DMS 273 treated with DMSO at 0.1 percent for 48 hours (cell line): ENCODE measurements around the gene RPS27A.
"Not testable (repeated sequence)": the region's sequence is repeated elsewhere in the genome, so short reads cannot be mapped to it uniquely, and the experiment has no call there.

Source experiments
- DNase-seq: peaks from one replicate; lab custom pipeline; 2025; lab: John Stamatoyannopoulos, UW

The RPS27A gene

DNA sequence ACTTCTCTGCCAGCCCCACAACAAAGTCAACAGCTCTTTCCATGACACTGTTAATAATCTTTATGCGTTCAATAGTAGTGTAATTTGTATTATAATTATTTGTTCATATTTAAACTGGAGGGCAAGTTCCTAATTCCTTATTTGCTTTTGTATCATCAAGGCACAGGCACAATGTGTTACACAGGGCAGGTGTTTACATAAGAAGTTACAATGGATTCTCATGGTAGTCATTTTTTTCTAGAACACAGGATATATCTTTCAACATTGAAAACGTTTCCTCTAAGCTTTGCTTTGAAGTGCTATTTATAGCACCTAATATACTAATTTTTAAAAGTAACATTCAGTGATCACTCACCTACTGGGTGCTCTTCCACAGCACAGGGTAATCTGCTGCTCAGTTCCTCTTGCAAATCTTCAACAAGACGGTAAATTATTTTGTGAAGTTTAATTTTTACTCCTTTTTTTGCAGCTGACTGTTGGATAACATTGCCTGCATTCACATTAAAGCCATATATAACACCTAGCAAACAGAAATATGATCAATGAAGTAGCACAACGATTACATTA, 7.3 kb downstream of the RPS27A start:
- DNase-seq = no peak

GRCh38 chr2:55241582-55241981, 9.1 kb downstream of the RPS27A start:
- not testable (repeated sequence) for DNase-seq

DNA sequence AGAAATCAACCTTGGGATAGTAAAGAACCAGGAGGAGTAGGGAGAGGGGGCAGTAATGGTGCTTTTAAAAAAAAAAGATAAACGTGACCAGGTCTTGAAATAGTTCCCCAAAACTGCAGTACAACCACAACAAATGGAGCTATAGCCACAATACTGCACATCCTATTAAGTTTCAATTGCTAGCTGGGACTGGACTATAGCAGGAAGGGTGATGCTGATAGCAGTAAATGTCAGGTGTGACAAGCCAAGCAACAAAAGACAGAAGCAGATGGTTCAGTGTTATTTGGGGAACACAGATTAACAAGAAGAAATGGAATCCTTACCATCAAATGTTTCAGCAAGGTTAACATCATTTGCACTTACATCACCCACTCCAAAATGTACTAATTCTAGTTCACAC, 10.1 kb downstream of the RPS27A start:
- DNase-seq = no peak

DNA sequence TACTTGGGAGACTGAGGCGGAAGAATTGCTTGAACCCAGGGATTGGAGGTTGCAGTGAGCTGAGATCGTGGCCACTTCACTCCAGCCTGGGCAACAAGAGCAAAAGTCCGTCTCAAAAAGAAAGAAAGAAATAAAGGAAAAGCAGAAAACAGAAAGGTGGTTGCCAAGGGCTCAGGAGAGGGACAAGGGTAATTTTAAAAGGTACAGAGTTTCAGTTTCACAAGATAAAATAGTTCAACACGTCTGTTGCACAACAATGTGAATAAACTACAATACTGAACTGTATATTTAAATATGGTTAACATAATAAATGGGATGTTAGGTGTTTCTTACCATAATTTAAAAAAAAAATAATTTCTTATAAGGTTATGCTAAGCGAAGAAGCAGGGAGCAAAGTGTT, 12.9 kb downstream of the RPS27A start:
- no peak for DNase-seq

DNA sequence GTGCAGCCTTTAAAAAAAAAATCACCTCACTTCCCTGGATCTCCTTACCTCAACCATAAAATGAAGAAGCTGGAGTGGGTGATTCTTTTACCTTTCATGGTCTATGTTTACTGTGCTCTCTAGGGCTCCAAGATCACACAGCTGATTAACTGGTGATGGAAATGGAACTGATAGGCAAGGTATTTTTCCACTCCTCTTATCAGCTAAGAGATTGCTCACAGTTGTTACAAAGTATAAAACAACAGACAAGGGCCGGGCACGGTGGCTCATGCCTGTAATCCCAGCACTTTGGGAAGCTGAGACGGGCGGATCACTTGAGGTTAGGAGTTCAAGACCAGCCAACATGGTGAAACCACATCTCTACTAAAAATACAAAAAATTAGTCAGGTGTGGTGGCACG, 14.5 kb downstream of the RPS27A start:
- no peak for DNase-seq

GRCh38 chr2:55252832-55253231, 20.3 kb downstream of the RPS27A start:
- DNase-seq = no peak

- DNase-seq = not testable (repeated sequence)
Measured at GRCh38 chr2:55259586-55259985, 27.1 kb downstream of the RPS27A start.

DNA sequence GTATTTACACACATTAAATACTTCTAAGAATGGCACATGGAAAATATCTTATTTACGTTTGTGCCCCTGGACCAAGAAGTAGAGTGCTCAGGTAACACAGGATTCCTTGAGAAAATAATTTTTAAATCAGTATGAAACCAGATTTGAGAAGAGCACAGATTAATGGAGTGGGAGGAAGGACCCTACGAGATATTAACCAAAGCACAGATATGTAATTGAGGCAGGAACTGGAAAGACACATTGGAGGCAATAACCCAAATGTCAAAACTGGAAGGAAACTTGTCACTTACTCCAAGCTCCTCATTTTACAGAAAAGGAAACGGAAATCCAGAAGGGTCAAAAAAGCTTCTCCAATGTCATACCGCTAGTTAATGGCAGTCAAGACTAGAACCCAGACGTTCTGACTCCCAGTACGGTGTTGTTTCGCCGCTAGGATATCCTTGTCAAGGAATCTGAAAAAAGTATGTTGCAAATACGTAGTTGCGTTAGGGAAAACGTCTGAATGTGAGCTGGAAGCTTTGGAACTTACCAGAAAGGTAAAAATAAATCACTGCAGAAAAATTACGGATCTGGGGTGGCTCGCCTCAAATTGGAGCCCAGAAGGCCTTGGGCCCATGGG, 35.9 kb downstream of the RPS27A start:
- no peak for DNase-seq

DNA sequence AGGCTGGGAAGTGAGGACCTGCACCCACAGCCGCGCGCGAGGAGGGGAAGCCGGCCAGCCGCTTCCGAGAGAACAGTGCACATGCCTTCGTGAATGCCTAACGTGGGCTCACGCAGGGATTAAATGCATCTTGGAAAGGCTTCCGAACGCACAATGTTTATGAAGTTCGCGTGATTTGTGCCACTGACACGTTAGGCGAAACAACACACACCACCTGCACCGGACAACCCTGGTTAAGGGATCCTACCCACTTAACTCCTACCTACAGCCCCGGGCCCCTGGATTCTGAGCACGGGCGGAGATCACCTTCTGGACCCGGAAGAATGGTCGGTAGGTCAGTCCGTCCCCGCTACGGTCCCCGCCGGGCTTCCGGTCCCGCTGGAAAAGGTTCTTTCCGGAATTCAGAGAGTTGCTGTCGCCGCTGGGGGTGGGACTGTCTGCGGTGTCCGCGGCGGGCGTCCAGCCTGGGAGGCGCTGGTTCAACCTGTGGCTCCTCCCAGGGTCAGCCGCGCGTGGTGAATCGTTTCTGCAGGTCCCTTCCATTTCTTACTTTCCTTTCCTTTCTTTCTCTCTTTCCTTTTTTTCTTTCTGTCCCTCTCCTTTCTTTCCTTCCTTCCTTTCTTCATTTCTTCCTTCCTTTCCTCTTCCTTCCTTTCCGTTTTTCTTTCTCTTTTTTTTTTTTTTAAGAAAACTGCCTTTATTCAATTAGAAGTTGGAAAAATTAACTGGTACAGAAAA, 36.6 kb downstream of the RPS27A start, which contains the start of gene MTIF2:
MTIF2 (minus strand) TSS at position 325 of the 738 bp plus-strand sequence. CDS start 5,373 bp downstream, outside the sequence.
- DNase-seq = peak; percentile 90

GRCh38 chr2:55269645-55269990, 37.1 kb downstream of the RPS27A start:
- no peak for DNase-seq

DNA sequence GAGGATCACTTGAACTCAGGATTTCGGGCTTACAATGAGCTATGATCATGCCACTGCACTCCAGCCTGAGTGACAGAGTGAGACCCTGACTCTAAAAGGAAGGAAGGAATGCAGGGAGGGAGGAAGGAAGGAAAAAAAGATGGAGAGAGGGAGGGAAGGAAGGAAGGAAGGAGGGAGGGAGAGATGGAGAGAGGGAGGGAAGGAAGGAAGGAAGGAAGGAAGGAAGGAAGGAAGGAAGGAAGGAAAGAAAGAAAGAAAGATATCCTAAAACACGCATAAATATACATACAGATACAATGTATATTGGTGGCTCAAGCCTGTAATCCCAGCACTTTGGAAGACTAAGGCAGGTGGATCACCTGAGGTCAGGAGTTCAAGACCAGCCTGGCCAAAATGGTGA, 41.9 kb downstream of the RPS27A start:
- not testable (repeated sequence) for DNase-seq

GRCh38 chr2:55277310-55277709, 44.8 kb downstream of the RPS27A start:
- no peak for DNase-seq

- DNase-seq = not testable (repeated sequence)
Measured at GRCh38 chr2:55279214-55279835, 46.8 kb downstream of the RPS27A start.

DNA sequence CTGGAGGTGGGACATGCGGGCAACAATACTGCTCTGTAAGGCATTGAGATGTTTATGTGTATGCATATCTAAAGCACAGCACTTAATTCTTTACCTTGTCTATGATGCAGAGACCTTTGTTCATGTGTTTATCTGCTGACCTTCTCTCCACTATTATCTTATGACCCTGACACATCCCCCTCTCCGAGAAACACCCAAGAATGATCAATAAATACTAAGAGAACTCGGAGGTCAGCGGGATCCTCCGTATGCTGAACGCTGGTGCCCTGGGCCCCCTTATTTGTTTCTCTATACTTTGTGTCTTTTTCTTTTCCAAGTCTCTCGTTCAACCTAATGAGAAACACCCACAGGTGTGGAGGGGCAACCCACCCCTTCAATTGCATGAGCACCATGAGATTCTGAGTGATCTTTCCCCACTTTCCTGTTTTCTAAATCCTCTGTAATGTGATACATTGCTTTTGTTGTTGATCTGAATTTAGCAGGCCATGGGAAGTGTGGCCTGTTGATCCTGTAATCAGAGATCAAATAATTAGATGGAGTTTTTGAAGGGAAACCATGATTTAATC, 47.5 kb downstream of the RPS27A start:
- not testable (repeated sequence) for DNase-seq

DNA sequence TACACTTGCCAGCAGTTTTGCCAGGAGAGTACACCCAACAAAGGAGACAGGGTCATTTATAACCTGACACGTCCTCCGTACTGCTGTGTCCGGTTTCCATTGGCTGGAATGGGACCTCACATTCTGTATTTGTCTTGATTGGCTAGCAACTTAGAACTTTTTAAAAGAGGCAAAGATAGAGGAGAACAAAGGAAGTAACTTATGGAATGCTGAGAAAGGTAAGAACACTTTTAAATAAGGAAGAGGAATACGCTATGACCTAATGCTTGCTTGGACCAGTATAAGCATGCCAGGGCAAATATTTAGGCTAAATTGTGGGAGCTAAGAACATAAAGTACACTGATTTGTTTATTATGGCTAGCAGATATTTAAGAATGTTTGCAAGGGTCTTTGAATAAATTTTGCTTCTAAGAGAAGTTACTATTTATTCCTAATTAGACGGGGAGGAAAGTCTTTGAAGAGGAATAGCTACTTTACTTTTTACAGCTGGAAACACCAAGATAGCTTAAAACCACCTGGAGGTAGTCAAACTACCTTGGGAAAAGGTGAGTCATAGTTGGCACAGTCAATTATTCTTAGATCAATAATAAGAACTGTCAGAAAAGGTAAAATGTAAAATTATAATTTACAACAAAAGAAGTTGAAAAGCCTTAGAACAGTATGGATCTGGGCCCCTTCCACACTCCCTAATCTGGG, 48.5 kb downstream of the RPS27A start:
- DNase-seq = not testable (repeated sequence)

DNA sequence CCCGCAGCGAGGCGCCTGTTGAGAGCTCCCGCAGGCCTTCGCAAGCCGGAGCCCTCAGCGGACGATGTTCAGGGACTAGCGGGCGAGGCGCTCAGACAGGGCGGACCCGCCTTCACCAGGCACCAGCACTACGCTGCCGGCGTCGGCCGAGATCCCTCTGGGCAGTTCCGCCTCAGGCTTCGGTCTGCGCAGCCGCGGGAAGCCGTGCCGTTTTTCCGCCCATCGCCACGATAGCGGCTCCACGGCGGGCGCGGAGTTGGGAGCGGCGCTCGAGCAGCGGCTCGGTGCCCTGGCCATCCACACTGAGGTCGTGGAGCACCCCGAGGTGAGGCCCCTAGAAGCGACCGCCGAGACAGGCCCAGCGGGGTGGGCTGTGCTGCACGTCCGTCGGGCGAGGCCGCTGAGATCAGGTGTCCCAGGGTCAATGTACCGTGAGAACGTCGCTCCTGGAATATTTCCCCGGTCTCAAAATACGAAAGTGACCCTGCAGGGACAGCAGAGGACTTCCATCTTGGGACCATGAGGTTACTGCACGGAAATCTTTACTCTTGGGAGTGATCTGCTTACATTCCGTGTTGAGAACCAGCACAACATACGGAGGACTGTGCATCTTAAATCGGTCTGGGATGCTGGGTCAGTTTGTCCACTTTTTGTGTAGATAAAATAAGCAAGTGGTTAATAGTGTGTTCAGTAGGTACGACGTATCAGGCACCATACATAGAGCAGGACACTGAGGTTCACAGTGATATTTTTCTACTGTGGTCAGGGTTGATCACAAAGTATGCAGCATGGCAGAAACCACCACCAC, 49.8 kb downstream of the RPS27A start:
- peak; percentile 68 for DNase-seq

- DNase-seq = no peak
Measured at GRCh38 chr2:55283083-55283482, 50.6 kb downstream of the RPS27A start.
